NCI-H1417 treated with DMSO at 0.1 percent for 48 hours (cell line): ENCODE measurements around the gene FGFR1OP2.
"Not testable (repeated sequence)": the region's sequence is repeated elsewhere in the genome, so short reads cannot be mapped to it uniquely, and the experiment has no call there.

ENCODE experiments used
- DNase-seq: peaks from one replicate; lab custom pipeline; 2025; lab: John Stamatoyannopoulos, UW

The FGFR1OP2 gene

DNA sequence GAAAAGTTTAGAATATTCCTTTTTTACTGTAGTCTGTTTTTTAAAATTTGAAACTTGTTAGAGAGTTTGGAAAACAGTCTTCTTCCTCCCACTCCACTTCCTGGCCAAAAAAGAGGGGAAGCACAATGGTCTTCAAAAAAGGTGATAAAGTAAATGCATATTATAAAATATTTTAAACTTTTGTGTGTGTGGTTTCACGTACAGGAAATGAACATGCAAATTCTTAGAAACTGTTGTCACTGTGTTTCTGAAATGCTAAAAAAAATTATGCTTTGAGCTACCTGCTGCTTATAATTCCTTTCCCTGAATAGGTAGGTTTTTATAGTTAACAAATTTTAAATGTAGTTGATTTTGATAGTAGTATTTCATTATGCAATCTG lies 2.9 kb downstream of the FGFR1OP2 start:
- DNase-seq = no peak

DNA sequence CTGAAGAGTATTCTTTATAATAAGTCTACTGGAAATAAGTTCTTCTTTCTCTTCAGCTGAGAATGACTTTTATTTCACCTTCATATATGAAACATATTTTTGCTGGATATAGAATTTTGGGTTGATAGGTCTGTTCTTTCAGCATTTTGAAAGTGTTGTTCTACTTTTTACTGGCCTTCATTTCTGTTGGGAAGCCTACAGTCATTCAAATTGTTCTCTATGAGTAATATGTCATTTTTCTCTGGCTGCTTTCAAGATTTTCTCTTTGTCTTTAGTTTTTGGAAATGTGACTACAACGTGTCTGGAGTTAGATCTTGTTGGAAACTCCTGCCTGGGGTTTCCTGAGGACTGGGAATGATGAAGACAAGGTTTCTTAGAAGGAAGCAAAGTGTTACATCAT lies 10.0 kb downstream of the FGFR1OP2 start:
- no peak for DNase-seq

DNA sequence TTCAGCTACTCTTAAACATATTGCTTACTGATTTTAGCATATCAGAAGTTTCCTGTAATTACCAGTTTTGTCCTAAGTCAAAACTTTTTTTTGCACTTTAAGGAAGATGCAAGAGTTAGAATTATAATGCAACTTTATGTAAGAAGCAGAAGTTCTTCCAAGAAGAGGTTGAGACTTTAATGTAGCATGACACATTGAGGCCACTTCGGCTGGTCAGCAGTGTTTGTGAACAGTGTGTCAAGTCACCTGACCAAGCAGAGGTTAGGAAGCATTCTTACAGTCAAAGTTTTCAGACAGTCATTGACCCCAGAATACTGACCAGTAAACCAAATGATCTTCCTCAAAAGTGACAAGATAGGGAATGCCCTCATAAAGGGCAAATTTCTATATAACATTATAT lies 15.2 kb downstream of the FGFR1OP2 start:
- no peak for DNase-seq

DNA sequence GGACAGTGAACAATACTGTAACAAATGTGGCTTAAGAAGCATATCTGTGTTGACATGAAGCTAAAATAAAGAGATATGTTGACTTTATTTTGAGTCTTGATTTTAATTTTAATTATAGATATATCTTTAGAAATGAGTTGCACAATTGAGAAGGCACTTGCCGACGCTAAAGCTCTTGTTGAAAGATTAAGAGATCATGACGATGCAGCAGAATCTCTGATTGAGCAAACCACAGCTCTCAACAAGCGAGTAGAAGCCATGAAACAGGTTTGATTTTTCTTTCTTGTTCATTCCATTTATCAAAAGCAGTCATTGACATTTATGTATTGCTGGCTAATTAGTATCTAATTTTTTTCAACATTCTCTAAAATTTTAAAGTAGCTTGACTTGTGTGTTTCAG lies 15.8 kb downstream of the FGFR1OP2 start:
- no peak for DNase-seq

- DNase-seq = not testable (repeated sequence)
Measured at GRCh38 chr12:26961391-26961790, 23.1 kb downstream of the FGFR1OP2 start.

- no peak for DNase-seq
Measured at GRCh38 chr12:26961803-26962202, 23.5 kb downstream of the FGFR1OP2 start.

- no peak for DNase-seq
Measured at GRCh38 chr12:26963413-26963812, 25.1 kb downstream of the FGFR1OP2 start.

- DNase-seq = no peak
Measured at GRCh38 chr12:26966842-26967241, 28.6 kb downstream of the FGFR1OP2 start.

DNA sequence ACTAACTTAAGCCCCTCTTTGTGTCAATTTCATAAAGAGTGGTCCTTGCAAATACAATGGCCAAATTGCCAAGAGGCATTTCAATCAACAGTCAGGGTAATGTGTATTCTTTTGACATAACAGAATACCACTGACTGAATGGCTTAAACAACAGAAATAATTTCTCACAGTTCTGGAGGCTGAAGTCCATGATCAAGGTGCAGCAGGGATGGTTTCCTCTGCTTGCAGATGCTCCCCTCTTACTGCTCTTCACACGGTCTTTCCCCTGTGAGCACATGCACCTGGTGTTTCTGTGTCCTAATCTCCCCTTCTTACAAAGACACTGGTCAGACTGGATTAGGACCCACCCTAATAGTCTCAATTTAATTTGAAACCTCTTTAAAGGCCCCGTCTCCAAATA lies 31.9 kb downstream of the FGFR1OP2 start:
- DNase-seq = no peak

DNA sequence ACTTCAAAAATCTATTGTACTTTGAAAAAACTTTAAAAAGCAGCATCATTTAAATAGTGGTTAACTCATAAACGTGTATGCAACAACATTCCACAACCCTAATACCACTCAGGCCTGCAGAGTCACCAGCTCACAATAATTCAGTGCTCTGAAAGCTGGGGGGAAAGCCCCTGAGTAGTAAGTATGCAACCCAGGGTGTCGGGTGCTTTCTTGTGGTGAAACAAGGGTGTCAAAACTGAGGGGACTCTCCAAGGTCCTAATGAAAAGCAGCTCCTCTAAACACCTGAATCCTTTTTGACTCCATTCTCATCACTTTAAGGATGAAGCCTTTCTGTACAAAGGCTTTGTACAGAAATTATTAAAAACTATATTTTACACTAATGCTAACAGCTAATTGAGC lies 33.7 kb downstream of the FGFR1OP2 start:
- no peak for DNase-seq

GRCh38 chr12:26976687-26977086 lies 38.4 kb downstream of the FGFR1OP2 start:
- no peak for DNase-seq

GRCh38 chr12:26978801-26979200 lies 40.5 kb downstream of the FGFR1OP2 start:
- DNase-seq = no peak

GRCh38 chr12:26979733-26980132 lies 41.5 kb downstream of the FGFR1OP2 start:
- no peak for DNase-seq

DNA sequence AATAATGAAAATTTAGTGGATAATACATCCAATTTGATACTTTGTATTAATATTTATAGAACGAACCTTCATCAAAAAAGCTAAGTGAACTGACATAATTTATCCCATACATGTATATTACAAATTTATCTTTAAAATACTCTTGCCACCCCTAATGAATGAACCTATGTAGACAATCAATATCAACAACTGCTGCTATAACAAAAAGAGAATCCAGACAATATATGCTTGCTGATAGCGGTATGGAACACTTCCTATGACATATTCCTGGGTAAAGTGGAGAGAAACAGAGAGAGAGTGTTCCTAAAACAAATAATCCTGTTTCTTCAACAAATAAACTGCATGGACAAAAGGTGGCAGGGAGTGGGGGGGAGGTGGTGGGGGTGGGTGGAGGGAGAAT lies 44.6 kb downstream of the FGFR1OP2 start:
- no peak for DNase-seq

- no peak for DNase-seq
Measured at GRCh38 chr12:26987634-26988424, 49.6 kb downstream of the FGFR1OP2 start.

- no peak for DNase-seq
Measured at GRCh38 chr12:26988703-26989102, 50.4 kb downstream of the FGFR1OP2 start.

GRCh38 chr12:26989873-26990272 lies 51.6 kb downstream of the FGFR1OP2 start:
- DNase-seq = no peak

DNA sequence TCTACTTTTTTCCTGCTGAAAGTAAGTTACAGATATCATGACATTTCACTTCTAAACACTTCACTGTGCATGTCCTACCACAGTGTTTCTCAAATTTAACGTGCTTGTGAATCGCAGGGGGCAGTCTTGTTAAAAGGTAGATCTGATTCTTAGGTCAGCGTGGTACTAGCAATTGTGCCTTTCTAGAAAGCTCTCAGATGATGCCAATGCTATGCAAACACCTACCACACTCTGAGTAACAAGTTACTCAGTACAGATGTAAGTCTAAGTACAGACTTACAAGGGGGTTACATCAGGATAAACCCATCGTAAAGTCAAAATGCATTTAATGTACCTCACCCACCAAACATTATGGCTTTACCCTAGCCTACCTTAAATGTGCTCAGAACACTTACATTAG lies 53.6 kb downstream of the FGFR1OP2 start:
- DNase-seq = no peak

DNA sequence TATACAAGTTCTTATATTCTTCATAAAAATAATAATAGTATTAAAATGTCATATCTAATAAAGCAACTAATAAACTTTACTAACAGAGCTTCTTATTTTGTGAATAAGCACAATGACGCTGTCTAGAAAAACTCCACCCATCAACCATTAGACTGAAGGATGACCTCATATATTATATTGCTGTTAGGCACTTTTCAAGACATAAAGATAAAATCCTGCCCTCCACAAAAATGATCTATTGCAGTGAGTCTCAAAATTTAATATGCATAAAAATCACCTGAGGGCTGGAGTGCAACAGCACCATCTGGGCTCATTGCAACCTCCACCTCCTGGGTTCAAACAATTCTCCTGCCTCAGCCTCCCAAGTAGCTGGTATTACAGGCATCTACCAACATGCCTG lies 55.8 kb downstream of the FGFR1OP2 start:
- DNase-seq = no peak

- DNase-seq = no peak
Measured at GRCh38 chr12:26995706-26996105, 57.4 kb downstream of the FGFR1OP2 start.

- no peak for DNase-seq
Measured at GRCh38 chr12:26997003-26997402, 58.7 kb downstream of the FGFR1OP2 start.

DNA sequence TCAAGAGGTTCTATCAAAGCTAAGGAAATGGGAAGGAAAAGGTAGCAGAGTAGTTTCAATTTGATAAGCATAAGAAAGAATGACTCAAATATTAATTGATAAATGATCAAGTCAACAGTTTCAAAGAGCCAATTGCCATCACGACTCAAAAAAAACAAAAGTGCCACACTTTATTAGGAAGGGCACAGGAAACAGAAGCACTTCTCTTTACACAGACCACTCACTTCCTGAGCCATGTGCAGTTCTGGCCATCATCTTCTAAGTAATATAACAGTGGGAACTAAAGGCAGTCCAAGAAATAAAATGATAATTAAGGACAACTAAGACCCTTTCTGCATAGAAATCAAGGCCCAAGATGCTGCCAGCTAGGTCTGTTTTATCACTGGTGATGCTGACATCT lies 62.7 kb downstream of the FGFR1OP2 start:
- DNase-seq = no peak

- no peak for DNase-seq
Measured at GRCh38 chr12:27001663-27002062, 63.4 kb downstream of the FGFR1OP2 start.

GRCh38 chr12:27002141-27002540 lies 63.9 kb downstream of the FGFR1OP2 start:
- no peak for DNase-seq
